ENCODE data around the gene BCCIP. TPM values are rescaled to one million over a fixed set of nuclear protein-coding genes. Genes with fewer than 3 reads are reported as not detected.

BCCIP gene
- polyA plus RNA-seq, 1 of the 3 experiments (the other 2 are of a cell fraction) = 28.0 TPM

GRCh38 chr10:125844751-125845221, 21.4 kb downstream of the BCCIP start:
- peaks cover 38 to 66% of the 10 kb centered on the region in 2 experiments for H3K36me3 ChIP-seq (replicated peaks in 1 of 2; ENCODE audit: control insufficient read depth in 1 of 2, insufficient read depth in 2 of 2, low read length in 1 of 2)
- no peak overlapping the region for H3K4me3 ChIP-seq (ENCODE audit: low read depth in 2 of 2, low read length in 1 of 2)
- WGBS (ENCODE audit: low lambda C conversion rate) = 96% methylated on average over 7 of the region's 7 CpGs
- ChIA-PET CTCF (interaction anchor here (1.2 kb wide), 1 partner anchor 11 kb away, joined by 3 read pairs; no protein-coding TSS in a partner anchor), POLR2A (no interaction called here)
- H4K20me1 ChIP-seq (ENCODE audit: insufficient read depth) = no peaks in the 10 kb centered on the region
- no peaks in the 10 kb centered on the region for H3K9me2 ChIP-seq
- H3K9ac ChIP-seq = no peak overlapping the region
- no peaks in the 10 kb centered on the region for H3K79me2 ChIP-seq (ENCODE audit: insufficient read depth)
- no peak overlapping the region; a peak in 1 of 4 replicates for H3K27ac ChIP-seq (ENCODE audit: low read depth in 2 of 2, low read length in 1 of 2)
- no peak overlapping the region for H3K4me2 ChIP-seq
- no peaks in the 10 kb centered on the region for H3K9me3 ChIP-seq
- no peaks in the 10 kb centered on the region for H3K27me3 ChIP-seq (ENCODE audit: insufficient read depth)
- no peak overlapping the region for H2AFZ ChIP-seq (ENCODE audit: low read depth)
- H3K4me1 ChIP-seq (ENCODE audit: control insufficient read depth in 1 of 2, insufficient read depth in 2 of 2, low read depth in 1 of 2, low read length in 1 of 2) = peaks cover 0 to 2% of the 10 kb centered on the region in 2 experiments; a peak in 1 of 4 replicates
- H3F3A ChIP-seq (replicated peaks; ENCODE audit: insufficient read depth) = no peaks in the 10 kb centered on the region
- no peak for DNase-seq
- no peak for TF ChIP-seq TCF12 (IDR thresholded peaks at IDR 0.05)
- no peak for TF ChIP-seq RAD21 (IDR thresholded peaks at IDR 0.05; ENCODE audit: low read length)
- no peak for TF ChIP-seq MXI1 (IDR thresholded peaks at IDR 0.05; ENCODE audit: low read depth, low read length)
- no peak for TF ChIP-seq ELF1 (IDR thresholded peaks at IDR 0.05)
- no peak for TF ChIP-seq GABPA (IDR thresholded peaks at IDR 0.05; ENCODE audit: low read depth)
- TF ChIP-seq CHD2 (IDR thresholded peaks at IDR 0.05; ENCODE audit: low read length, partially characterized antibody) = no peak
- TF ChIP-seq POLR2AphosphoS5 (IDR thresholded peaks at IDR 0.05; ENCODE audit: low read depth, low read length) = no peak
- no peak for TF ChIP-seq GATA2 (CRISPR knock-in tag; IDR thresholded peaks at IDR 0.05)
- TF ChIP-seq SIN3A (IDR thresholded peaks at IDR 0.05; ENCODE audit: borderline replicate concordance, low read depth, low read length) = no peak
- TF ChIP-seq RXRA (IDR thresholded peaks at IDR 0.05; ENCODE audit: borderline replicate concordance, low read depth) = no peak
- no peak for TF ChIP-seq FOXJ3 (CRISPR knock-in tag; IDR thresholded peaks at IDR 0.05)
- no peak for TF ChIP-seq FOSL2 (IDR thresholded peaks at IDR 0.05; ENCODE audit: borderline replicate concordance, low read depth)
- TF ChIP-seq RCOR1 (IDR thresholded peaks at IDR 0.05; ENCODE audit: low read length) = no peak
- no peak for TF ChIP-seq NFIC (IDR thresholded peaks at IDR 0.05; ENCODE audit: borderline replicate concordance)
- TF ChIP-seq YY1 (IDR thresholded peaks at IDR 0.05; ENCODE audit: low read depth) = no peak
- no peak for TF ChIP-seq CTCF (IDR thresholded peaks at IDR 0.05)
- no peak for TF ChIP-seq REST (IDR thresholded peaks at IDR 0.05; ENCODE audit: low read depth, low read length)
- TF ChIP-seq PBX3 (IDR thresholded peaks at IDR 0.05) = no peak
- TF ChIP-seq TAF1 (IDR thresholded peaks at IDR 0.05; ENCODE audit: borderline replicate concordance, low read depth, low read length) = no peak
- TF ChIP-seq EZH2phosphoT487 (IDR thresholded peaks at IDR 0.05; ENCODE audit: borderline replicate concordance, low read depth) = no peak
